Endothelial cell of umbilical vein (primary cell): ENCODE results near the gene SLC25A19. TPM values are rescaled to one million over a fixed set of nuclear protein-coding genes. Genes with fewer than 3 reads are reported as not detected.

Experiments used
- BruUV-seq: library from RNA; stranded (reverse); fragments of 400-500 nt; replicated peaks from 2 replicates; lab custom pipeline; 2021; lab: Mats Ljungman, UMichigan
- CTCF ChIA-PET: fragments of 300-600, 350-600 bp; sonication (Branson Sonifier 250); formaldehyde crosslinking; loops from one replicate; lab custom pipeline; 2021; ENCODE audit warnings: antibody characterized with exemption, inconsistent platforms; lab: Charles Lee
- POLR2A ChIA-PET: fragments of 300-600, 350-600 bp; sonication (Branson Sonifier 250); formaldehyde crosslinking; loops from one replicate; lab custom pipeline; 2021; ENCODE audit warnings: antibody characterized with exemption, inconsistent platforms; lab: Charles Lee
- DNase-seq: peaks from one replicate; pipeline ENCODE4 v3.0.0-alpha.2; 2011; ENCODE audit warnings: low read depth, low spot score
- FAIRE-seq: peaks from 2 replicates; lab custom pipeline; 2011; peaks lifted over from hg19 to GRCh38; lab: Jason Lieb, UNC
- H2AFZ ChIP-seq: 2 replicates; pipeline ENCODE4 v1.6.0; 2012; ENCODE audit warnings: low read depth, low read length, control low read depth, inconsistent platforms
- H3K27ac ChIP-seq: 2 replicates; pipeline ENCODE4 v1.5.1; 2011; ENCODE audit warnings: low read depth, mild to moderate bottlenecking, control low read depth, low read length, moderate library complexity; ENCODE audit not compliant: insufficient read depth
- H3K27me3 ChIP-seq, 2 experiments: 2 replicates each; pipeline versions ENCODE4 v1.6.0 to v1.6.1; 2011; ENCODE audit warnings: low read length in 2 of 2, mixed read lengths in 1 of 2; ENCODE audit not compliant: control insufficient read depth in 2 of 2, insufficient read depth in 2 of 2
- H3K36me3 ChIP-seq, 2 experiments: 2 replicates in 1 of 2; 3 replicates in 1 of 2; pipeline ENCODE4 v1.5.1; 2011; ENCODE audit warnings: low read length in 2 of 2, mild to moderate bottlenecking in 1 of 2, moderate library complexity in 1 of 2; ENCODE audit not compliant: control insufficient read depth in 2 of 2, insufficient read depth in 2 of 2; ENCODE audit errors: extremely low read depth in 1 of 2
- H3K4me1 ChIP-seq: 3 replicates; pipeline ENCODE4 v1.5.1; 2011; ENCODE audit warnings: mild to moderate bottlenecking, low read length; ENCODE audit not compliant: control insufficient read depth, insufficient read depth; ENCODE audit errors: extremely low read depth
- H3K4me2 ChIP-seq: 2 replicates; pipeline ENCODE4 v1.6.1; 2011; ENCODE audit warnings: low read length, control low read depth, mixed read lengths; ENCODE audit not compliant: insufficient read depth
- H3K4me3 ChIP-seq, 3 experiments: fragments of 200-600 bp in 1 of 3; sonication (generic), shearing (Covaris generic) in 1 of 3; replicated peaks in 1 of 3; 2 replicates each; pipeline ENCODE4 v1.5.1; 2011 to 2016; ENCODE audit warnings: control low read depth in 3 of 3, low read length in 3 of 3, mild to moderate bottlenecking in 2 of 3, inconsistent platforms in 1 of 3, low read depth in 1 of 3, moderate library complexity in 1 of 3; ENCODE audit not compliant: insufficient read depth in 1 of 3
- H3K79me2 ChIP-seq: 2 replicates; pipeline ENCODE4 v1.6.0; 2012; ENCODE audit warnings: low read length, inconsistent platforms; ENCODE audit not compliant: control insufficient read depth, insufficient read depth
- H3K9ac ChIP-seq: replicated peaks from 2 replicates; pipeline ENCODE3; 2011; ENCODE audit warnings: low read length, control low read depth; ENCODE audit not compliant: insufficient read depth; ENCODE audit errors: extremely low read depth
- H3K9me1 ChIP-seq: replicated peaks from 3 replicates; pipeline ENCODE4 v1.6.0; 2011; ENCODE audit warnings: mild to moderate bottlenecking, low read length; ENCODE audit not compliant: control insufficient read depth, insufficient read depth; ENCODE audit errors: extremely low read depth
- H3K9me3 ChIP-seq: replicated peaks from 2 replicates; pipeline ENCODE4 v1.5.1; 2012; ENCODE audit warnings: low read length, inconsistent platforms; ENCODE audit not compliant: control insufficient read depth, insufficient read depth
- H4K20me1 ChIP-seq: replicated peaks from 2 replicates; pipeline ENCODE3; 2011; ENCODE audit warnings: mild to moderate bottlenecking, low read length; ENCODE audit not compliant: control insufficient read depth, insufficient read depth; ENCODE audit errors: extremely low read depth
- CTCF ChIP-seq, 2 donors: IDR thresholded peaks; 1 replicate in 1 of 2; 2 replicates in 1 of 2; pipeline ENCODE4 v1.5.1; 2011; ENCODE audit warnings: low read length in 2 of 2, mild to moderate bottlenecking in 2 of 2, moderate library complexity in 2 of 2, control low read depth in 1 of 2, inconsistent platforms in 1 of 2, low read depth in 1 of 2; ENCODE audit not compliant: insufficient read depth in 1 of 2; ENCODE audit errors: extremely low read depth in 1 of 2
- EZH2 ChIP-seq: IDR thresholded peaks from 2 replicates; pipeline ENCODE4 v1.6.1; 2012; ENCODE audit warnings: borderline replicate concordance, low read depth, mild to moderate bottlenecking, moderate library complexity, low read length, inconsistent platforms; ENCODE audit not compliant: severe bottlenecking
- FOS ChIP-seq: IDR thresholded peaks from 2 replicates; pipeline ENCODE4 v1.6.1; 2011; ENCODE audit warnings: mild to moderate bottlenecking, low read length, moderate library complexity, borderline replicate concordance; ENCODE audit not compliant: insufficient read depth
- GATA2 ChIP-seq: IDR thresholded peaks from 2 replicates; pipeline ENCODE4 v1.7.0; 2011; ENCODE audit warnings: low read depth, mild to moderate bottlenecking, moderate library complexity, mixed read lengths, low read length; ENCODE audit not compliant: insufficient read length, insufficient read depth
- JUN ChIP-seq: IDR thresholded peaks from 2 replicates; pipeline ENCODE4 v1.6.1; 2011; ENCODE audit warnings: borderline replicate concordance, low read depth; ENCODE audit not compliant: insufficient read length, insufficient read depth
- MYC ChIP-seq: IDR thresholded peaks from one replicate; pipeline ENCODE4 v1.6.1; 2011; ENCODE audit warnings: mild to moderate bottlenecking, low read depth, low read length
- POLR2A ChIP-seq: IDR thresholded peaks from 2 replicates; pipeline ENCODE4 v1.6.1; 2012; ENCODE audit warnings: low read depth, mild to moderate bottlenecking, control low read depth, low read length
- POLR2AphosphoS5 ChIP-seq: IDR thresholded peaks from 2 replicates; pipeline ENCODE4 v1.6.1; 2012; ENCODE audit warnings: low read depth, mild to moderate bottlenecking, control low read depth, low read length, moderate library complexity; ENCODE audit not compliant: insufficient read depth
- dilution Hi-C: fragments of 300-500 bp; cut with MboI; formaldehyde crosslinking; loops from one replicate; pipeline ENCODE4 v1.15.0; 2019; ENCODE audit warnings: low sequenced_read_pairs; ENCODE audit not compliant: extremely low pct_ligation_motif_present
- intact Hi-C: fragments of 100-400 bp; cut with micrococcal nuclease; formaldehyde crosslinking; loops from one replicate; pipeline ENCODE4 v1.10.0; 2022
- polyA plus RNA-seq, 4 experiments: library from polyadenylated mRNA; depleted of rRNA in 3 of 4; stranded (reverse) in 3 of 4; unstranded in 1 of 4; fragments of >200 nt; gene quantifications; 2 replicates each; pipeline versions ENCODE4 v1.2.1 to v1.2.3, GENCODE V29; 2011 to 2012; ENCODE audit warnings: missing spikeins in 1 of 4
- total RNA-seq: library from RNA; stranded (reverse); gene quantifications from 2 replicates; pipeline ENCODE4 v1.2.3, GENCODE V29; 2021
- TF ChIP-seq, protein P1 (sequence below): IDR thresholded peaks from 2 replicates; pipeline ENCODE4 v1.6.1; 2011; ENCODE audit not compliant: insufficient read depth, insufficient read length

SLC25A19 gene
- total and polyA plus RNA-seq, 2 donors (not counting 3 experiments of a cell fraction or from before 2014, with no cell fraction given) = 20.6 to 20.9 TPM

DNA sequence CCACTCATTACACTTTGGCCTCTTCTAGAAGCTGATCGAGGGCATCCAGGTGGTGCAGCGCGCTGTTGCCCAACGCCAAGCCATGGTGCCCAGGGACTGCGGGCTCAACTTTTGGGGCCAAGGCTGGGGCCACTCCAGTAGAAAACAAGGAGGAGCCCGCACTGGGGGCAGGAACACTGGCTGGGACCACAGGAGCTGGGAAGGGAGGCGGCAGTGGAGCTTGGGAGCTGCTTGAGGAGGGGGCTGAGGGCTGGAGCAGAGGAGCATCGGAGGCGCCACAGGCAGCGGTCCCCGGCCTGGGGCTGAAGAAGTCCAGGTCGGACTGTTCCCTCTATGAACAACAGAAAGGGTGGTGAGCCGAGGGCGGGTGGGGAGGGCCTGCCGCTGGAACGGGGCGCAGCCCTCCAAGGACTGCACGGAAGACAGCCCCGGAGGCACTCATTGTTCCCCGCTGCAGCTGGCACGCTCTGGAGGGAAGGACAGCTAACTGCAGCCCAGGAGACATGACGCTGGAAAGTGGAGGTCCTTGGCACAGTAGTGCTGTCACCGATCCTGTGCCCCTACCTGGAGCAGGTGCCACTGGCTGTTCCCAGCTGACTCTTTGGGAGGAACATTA lies 49.3 kb downstream of the SLC25A19 start:
- CTCF ChIA-PET = interaction anchor here (0.6 to 7.6 kb wide), 25 partner anchors 8 to 278 kb away, joined by 3 to 91 read pairs (median 4); partner anchors contain the start of genes GGA3, MIF4GD, MRPS7 and SLC25A19
- dilution Hi-C loops = no loop called here
- H3K9me3 ChIP-seq = no peaks in the 10 kb centered on the region
- no peak overlapping the region for H3K4me3 ChIP-seq
- no peak overlapping the region for H3K9ac ChIP-seq
- no peaks in the 10 kb centered on the region for H3K4me1 ChIP-seq
- POLR2A ChIA-PET = interaction anchor here (1.3 to 1.6 kb wide), 2 partner anchors 21 to 31 kb away, joined by 4 to 5 read pairs; partner anchors contain the start of genes GGA3 and MIF4GD
- no peaks in the 10 kb centered on the region for H3K27me3 ChIP-seq
- BruUV-seq = no TSS peak
- no peak overlapping the region for H3K27ac ChIP-seq
- no peak for TF ChIP-seq JUN
- TF ChIP-seq POLR2AphosphoS5 = no peak
- no peak for TF ChIP-seq GATA2
- no peak for TF ChIP-seq EZH2
- TF ChIP-seq MYC = no peak
- no peak for TF ChIP-seq POLR2A
- no peak for TF ChIP-seq FOS
- TF ChIP-seq CTCF (IDR thresholded peaks at IDR 0.05; ENCODE audit: extremely low read depth in 1 of 2, insufficient read depth in 1 of 2, low read depth in 1 of 2, low read length in 2 of 2) = no peak
- TF ChIP-seq, protein P1, sequence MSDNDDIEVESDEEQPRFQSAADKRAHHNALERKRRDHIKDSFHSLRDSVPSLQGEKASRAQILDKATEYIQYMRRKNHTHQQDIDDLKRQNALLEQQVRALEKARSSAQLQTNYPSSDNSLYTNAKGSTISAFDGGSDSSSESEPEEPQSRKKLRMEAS = no peak
- peaks cover 8 to 58% of the 10 kb centered on the region in 2 experiments for H3K36me3 ChIP-seq
- intact Hi-C loops = loop anchor here (1.0 to 2.0 kb wide), 4 partner anchors 21 to 172 kb away; partner anchors contain the start of genes GGA3, GRB2, MIF4GD and MRPS7
- DNase-seq (no peak), FAIRE-seq (no peak)
- no peak overlapping the region for H2AFZ ChIP-seq
- H3K4me2 ChIP-seq = no peak overlapping the region
- H4K20me1 ChIP-seq = no peaks in the 10 kb centered on the region
- H3K79me2 ChIP-seq = no peaks in the 10 kb centered on the region
- H3K9me1 ChIP-seq = no peaks in the 10 kb centered on the region
